GM13976 (cell line): Measurements from ENCODE around the gene CSPG5.

Experiments
- DNase-seq: peaks from one replicate; pipeline ENCODE4 v3.0.0; 2012; ENCODE audit warnings: low spot score
- in situ Hi-C: fragments of 300-500 bp; cut with MboI; formaldehyde crosslinking; loops from one replicate; pipeline ENCODE4 v1.12.0; 2022; ENCODE audit warnings: low sequenced_read_pairs, mixed read lengths, inconsistent platforms; ENCODE audit not compliant: unreplicated experiment
- TF ChIP-seq, protein P1 (sequence below): IDR thresholded peaks from 2 replicates; pipeline ENCODE4 v1.5.1; 2012; ENCODE audit warnings: borderline replicate concordance, mild to moderate bottlenecking; ENCODE audit not compliant: insufficient read depth; ENCODE audit errors: extremely low read depth, missing control alignments, control extremely low read depth

Gene CSPG5, protein sequence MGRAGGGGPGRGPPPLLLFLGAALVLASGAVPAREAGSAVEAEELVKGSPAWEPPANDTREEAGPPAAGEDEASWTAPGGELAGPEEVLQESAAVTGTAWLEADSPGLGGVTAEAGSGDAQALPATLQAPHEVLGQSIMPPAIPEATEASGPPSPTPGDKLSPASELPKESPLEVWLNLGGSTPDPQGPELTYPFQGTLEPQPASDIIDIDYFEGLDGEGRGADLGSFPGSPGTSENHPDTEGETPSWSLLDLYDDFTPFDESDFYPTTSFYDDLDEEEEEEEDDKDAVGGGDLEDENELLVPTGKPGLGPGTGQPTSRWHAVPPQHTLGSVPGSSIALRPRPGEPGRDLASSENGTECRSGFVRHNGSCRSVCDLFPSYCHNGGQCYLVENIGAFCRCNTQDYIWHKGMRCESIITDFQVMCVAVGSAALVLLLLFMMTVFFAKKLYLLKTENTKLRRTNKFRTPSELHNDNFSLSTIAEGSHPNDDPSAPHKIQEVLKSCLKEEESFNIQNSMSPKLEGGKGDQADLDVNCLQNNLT

DNA sequence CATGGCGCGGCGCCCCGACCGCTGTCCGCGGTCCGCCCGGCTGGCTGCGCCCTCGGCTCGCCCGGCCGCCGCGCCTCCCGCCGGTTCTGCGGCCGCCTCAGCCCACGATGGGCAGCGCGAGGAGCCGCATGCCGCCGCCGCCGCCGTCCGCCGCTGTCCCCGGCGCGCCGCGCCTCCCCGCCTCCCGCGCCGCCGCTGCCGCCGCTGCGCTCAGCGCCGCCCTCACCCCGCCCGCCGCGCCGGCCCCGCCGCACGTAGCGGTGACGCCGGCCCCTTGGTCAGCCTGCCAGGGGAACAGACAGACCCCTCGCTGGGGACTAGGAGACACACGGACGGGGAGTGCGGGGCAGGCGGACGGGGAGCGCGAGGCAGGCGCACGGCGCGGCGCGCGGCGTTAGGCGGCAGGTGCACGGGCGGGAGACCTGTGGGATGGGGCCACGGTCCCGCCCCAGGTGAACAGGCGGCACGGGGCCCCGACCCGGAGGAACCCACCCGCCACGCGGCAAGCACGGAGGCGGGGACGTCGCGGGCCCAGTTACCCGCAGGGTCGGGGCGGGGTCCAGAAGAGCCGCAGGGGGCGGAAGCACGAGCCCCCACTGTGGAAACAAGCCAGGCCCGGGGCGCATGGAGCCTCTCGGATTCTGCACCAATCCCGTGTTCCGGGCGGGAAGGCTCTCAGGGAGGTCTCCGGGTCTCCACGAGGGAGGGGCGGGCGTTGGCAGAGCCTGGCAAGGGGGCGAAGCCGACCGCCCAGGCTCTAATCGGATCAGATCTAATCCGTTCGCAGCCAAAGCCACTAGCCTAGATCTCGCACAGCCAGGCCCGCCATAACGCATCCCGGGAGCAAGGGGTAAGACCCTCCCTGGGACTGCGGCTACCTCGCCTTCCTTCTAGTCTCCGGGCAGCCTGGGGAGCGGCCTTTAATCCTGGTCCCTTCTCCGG lies at the start of gene CSPG5:
Gene CSPG5 (minus strand): TSS at position 175 of the 942 bp plus-strand sequence. CDS start 172 bp downstream, at position 3.
- TF ChIP-seq, protein P1, sequence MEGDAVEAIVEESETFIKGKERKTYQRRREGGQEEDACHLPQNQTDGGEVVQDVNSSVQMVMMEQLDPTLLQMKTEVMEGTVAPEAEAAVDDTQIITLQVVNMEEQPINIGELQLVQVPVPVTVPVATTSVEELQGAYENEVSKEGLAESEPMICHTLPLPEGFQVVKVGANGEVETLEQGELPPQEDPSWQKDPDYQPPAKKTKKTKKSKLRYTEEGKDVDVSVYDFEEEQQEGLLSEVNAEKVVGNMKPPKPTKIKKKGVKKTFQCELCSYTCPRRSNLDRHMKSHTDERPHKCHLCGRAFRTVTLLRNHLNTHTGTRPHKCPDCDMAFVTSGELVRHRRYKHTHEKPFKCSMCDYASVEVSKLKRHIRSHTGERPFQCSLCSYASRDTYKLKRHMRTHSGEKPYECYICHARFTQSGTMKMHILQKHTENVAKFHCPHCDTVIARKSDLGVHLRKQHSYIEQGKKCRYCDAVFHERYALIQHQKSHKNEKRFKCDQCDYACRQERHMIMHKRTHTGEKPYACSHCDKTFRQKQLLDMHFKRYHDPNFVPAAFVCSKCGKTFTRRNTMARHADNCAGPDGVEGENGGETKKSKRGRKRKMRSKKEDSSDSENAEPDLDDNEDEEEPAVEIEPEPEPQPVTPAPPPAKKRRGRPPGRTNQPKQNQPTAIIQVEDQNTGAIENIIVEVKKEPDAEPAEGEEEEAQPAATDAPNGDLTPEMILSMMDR = no peak
- DNase-seq = peak; percentile 77
- in situ Hi-C loops = no loop called here

DNA sequence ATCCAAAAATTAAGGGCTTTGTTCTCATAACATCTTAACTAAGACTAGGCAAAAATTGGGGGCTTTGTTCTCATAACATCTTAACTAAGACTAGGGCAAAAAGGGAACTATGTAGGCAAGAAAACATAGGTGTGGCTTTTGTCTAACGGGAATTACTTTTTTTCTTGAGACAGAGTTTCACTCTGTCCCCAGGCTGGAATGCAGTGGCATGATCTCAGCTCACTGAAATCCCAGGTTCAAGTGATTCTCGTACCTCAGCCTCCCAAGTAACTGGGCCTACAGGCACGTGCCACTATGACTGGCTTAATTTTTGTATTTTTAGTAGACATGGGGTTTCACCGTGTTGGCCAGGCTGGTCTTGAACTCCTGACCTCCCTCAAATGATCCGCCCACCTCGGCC lies 49.8 kb upstream of the CSPG5 start:
- TF ChIP-seq, protein P1 = no peak
- in situ Hi-C loops = no loop called here
- DNase-seq = no peak

DNA sequence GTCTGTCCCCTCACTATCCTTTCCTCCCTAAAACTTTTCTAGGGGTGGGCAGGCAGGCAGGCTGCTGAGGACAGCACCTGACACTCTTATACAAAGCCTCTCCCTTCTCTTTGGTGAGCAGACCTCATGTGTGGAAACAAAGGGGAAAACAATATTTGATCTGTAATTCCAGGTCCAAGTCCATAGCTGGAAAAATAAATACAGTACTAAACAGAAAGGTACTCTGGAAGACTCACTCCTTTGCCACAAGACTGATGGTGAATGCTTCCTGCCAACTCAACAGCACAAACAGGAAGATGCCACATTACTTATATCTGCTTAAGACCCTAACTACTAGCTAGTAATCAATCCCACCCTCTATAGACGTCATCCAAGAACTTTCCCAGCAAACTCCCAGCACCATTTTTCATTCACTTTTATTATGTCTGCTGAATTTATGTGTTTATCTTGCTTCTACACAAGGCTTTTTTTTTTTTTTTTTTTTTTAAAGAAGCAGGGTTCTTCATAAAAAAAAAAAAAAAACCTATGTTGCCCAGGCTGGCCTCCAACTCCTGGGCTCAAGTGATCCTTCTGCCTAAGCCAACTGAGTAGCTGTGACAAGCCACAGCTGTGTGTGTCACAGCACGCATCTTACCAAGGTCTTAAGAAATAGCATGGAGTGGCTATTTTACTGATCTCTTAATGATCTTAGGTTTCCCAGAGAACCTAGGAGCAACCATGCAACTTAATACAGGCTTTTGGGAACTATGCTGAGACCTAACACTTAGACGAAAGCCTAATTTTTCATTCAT lies 44.2 kb upstream of the CSPG5 start:
- no peak for DNase-seq
- in situ Hi-C loops = no loop called here
- TF ChIP-seq, protein P1 = no peak

DNA sequence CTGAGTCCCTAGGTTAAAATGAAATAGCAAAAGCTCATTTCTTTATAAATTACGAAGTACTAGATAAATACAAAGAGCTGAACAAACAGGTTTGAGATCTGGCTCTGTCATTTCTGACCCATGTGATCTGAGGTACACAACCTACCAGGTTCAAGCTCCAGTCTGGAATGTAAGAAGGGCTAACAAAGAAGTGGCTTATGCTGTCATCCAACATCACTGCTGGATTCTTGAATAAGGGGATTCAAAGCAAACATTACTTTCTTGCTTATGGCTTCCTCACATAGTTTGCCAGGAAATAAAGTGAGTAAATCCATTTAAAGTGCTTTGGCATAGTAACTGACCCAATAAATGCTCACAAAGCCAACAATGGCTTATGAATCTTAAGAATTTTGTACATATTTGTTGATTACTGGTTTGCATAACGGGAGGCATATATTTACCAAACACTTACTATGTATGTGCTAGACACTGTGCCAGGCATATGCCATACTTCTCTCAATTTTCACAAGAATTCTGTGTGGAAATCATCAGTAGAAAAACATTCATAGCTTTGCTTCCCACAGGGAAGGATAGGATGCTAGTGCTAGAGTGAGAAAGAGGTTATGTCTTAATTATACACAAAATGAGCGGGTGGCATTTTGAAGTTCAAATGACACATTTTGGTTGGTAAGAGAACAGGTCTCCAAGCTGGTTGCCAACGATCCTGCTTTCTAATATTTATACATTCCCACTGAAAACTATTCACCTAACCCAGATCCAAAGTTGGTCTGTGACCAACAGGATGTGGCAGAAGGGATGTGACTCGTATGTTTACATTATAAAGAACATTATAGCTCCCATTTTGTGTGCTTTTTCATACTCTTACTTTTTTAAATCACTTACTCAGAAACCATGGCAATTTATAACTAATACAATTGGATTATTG lies 38.7 kb upstream of the CSPG5 start:
- TF ChIP-seq, protein P1 = no peak

DNA sequence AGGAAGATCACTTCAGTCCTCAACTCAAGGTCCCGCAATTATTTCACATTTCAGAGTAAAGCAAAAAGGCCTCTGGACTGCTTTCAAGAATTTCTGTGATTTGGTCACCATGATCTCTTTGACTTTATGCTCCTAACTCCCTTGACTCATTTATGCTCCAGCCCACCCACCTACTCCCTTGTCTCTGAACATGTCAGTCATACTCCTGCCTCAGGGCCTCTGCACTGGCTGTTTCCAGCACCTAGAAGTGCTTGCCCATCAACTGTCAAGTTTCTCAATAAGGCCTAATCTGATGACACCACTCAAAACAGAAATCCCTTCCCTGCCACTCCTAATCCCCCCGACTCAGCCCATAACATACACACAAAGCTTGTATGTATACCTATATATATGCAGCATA lies 36.1 kb upstream of the CSPG5 start:
- no peak for DNase-seq
- in situ Hi-C loops = no loop called here

More for the DNA sequence above, 38.7 kb upstream of the CSPG5 start:
- in situ Hi-C loops = no loop called here
- no peak for DNase-seq

More for the DNA sequence above, 36.1 kb upstream of the CSPG5 start:
- TF ChIP-seq, protein P1 = no peak
